ENCODE results near the gene DYNC2H1.

Gene DYNC2H1

DNA sequence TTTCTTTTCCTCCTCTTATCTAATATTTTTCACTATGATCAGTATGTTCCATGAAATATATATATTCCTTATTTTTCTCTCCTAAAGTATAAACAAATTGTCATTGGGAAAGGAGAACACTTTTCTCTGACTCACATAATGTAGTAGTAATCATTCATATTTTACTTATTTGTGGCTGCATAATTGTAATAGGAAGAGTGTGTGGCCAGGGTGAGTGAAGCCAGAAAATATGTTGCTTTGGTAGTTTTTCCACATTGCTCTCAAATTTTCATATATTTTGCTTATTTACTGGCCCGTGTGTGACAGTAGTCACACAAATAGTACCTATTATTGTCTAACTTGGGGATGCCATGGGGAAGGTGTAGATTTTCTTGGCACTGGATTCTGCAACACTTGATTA is 172.1 kb downstream of the DYNC2H1 start:
- DNase-seq (ENCODE audit: low read depth), result no peak

DNA sequence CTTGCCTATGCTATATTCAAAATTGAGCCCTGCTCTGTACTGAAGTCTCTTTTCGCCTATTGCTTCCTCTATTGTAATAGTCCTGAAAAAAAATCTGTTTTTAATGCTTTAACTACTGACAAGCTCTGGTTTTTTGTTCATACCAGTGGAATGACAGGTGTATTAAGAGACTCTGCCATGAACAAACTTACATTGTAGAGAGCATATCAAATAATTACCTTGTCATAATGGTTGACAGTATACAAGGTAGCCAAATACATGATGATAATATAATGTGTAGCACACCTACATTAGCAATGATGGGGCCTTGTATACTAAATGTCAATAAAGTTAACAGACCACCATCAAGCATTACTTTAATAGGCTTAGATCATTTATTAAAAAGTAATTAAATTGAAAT is 175.0 kb downstream of the DYNC2H1 start:
- DNase-seq (ENCODE audit: low read depth), result no peak

DNA sequence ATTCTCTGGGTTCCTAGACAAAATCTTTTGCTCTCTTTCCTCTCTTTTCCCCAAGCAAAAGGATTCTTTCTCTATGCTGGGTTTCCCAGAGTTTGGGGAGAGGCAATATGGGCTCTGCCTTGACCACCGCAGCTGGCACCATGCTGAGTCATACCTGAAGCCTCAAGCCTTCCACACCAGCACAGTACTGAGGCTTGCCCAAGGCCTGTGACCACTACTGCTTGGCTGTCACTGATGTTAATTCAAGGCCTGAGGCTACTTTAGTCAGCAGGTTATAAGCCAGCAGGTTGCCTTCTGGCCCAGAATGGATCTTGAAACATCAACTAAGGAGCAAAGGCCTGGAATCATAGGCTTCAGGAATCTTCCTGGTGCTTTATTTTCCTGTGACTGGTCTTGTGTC is 185.3 kb downstream of the DYNC2H1 start:
- no peak for DNase-seq (ENCODE audit: low read depth)

GRCh38 chr11:103295704-103296103 is 186.5 kb downstream of the DYNC2H1 start:
- no peak for DNase-seq (ENCODE audit: low read depth)

- no peak for DNase-seq (ENCODE audit: low read depth)
These were observed 188.7 kb downstream of the DYNC2H1 start for GRCh38 chr11:103297900-103298299.

DNA sequence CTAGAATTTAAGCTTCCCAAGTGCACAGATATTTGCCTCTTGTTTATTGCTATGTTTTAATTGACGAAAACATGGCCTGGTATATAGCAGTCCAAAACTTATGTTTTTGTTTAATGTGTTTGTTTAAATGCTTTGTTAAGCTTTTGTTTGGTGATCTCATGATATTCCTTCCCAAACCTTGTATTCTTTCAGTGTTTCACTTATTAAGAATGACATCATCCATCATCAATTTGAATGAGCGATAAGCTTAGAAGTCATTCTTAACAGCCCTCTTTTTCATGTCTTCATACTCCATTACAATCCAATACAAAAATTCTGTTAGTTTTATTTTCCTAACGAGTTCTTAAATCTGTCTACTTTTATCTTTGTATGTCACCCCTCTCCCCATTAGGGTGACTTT is 206.0 kb downstream of the DYNC2H1 start:
- DNase-seq (ENCODE audit: low read depth), result no peak

GRCh38 chr11:103317118-103317517 is 207.9 kb downstream of the DYNC2H1 start:
- DNase-seq (ENCODE audit: low read depth), result no peak

DNA sequence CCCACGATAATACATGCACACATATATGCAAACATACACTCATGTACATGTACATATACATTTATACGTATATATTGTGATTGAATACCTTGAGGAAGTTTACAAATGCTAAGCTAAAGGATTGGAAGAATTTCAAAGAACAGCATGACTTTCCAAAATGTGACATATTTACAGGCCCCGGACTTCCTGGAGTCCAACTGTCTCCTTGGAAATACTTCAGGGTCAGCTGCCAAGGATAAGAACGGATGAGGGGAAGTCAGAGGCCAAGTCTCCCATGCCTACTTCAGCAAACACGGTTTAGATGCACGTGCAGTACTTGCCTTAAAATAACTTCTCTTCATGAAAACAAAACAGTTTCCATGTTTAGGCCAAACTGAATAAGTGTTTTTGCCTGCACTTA is 213.6 kb downstream of the DYNC2H1 start:
- no peak for DNase-seq (ENCODE audit: low read depth)

GRCh38 chr11:103325686-103326069 is 216.5 kb downstream of the DYNC2H1 start:
- no peak for DNase-seq (ENCODE audit: low read depth)

GRCh38 chr11:103326070-103326794 is 217.0 kb downstream of the DYNC2H1 start:
- no peak for DNase-seq (ENCODE audit: low read depth)

- no peak for DNase-seq (ENCODE audit: low read depth)
These were observed 218.5 kb downstream of the DYNC2H1 start for GRCh38 chr11:103327721-103328120.

- no peak for DNase-seq (ENCODE audit: low read depth)
These were observed 223.2 kb downstream of the DYNC2H1 start for GRCh38 chr11:103332409-103332808.

- DNase-seq (ENCODE audit: low read depth), result no peak
These were observed 229.6 kb downstream of the DYNC2H1 start for GRCh38 chr11:103338621-103339484.

DNA sequence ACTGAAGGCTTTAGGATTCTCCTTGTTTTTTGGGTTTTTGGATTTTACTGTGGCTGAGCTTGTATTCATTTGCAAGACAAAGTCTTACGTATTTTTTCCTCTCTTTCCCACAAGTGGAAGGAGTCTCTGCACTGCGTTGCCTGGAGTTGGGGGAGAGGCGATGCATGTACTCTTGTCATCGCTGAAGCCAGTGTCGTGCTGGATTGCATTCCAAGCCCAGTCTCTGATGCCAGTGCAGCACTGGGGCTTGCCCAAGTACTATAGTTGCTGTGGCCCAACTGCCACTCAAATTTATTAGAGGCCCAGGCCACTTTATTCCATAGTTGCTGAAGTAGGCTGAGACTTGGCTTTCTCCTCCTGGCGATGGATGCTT is 230.2 kb downstream of the DYNC2H1 start:
- DNase-seq (ENCODE audit: low read depth), result no peak

- DNase-seq (ENCODE audit: low read depth), result no peak
These were observed 231.7 kb downstream of the DYNC2H1 start for GRCh38 chr11:103340956-103341355.

GRCh38 chr11:103344886-103345285 is 235.7 kb downstream of the DYNC2H1 start:
- DNase-seq (ENCODE audit: low read depth), result no peak

GRCh38 chr11:103349595-103349994 is 240.4 kb downstream of the DYNC2H1 start:
- DNase-seq (ENCODE audit: low read depth), result no peak

DNA sequence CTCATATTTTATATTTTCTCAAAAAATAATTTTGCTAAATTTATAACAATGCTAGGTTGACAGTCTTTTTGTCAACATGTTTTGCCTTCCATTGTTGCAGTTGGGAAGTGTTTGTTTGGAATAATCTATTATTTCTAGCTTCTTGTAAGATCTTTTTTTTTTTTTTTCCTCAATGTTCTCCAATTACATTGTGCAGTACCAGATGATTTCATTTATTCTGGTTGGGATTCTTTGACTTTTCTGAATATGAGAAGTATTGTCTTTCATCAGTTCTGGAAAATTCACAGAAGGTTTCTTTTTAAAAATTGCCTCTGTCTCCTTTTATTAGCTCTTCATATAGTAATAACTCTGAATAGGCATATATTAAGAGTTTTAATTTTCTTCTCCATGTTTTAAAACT is 245.4 kb downstream of the DYNC2H1 start:
- no peak for DNase-seq (ENCODE audit: low read depth)

DNA sequence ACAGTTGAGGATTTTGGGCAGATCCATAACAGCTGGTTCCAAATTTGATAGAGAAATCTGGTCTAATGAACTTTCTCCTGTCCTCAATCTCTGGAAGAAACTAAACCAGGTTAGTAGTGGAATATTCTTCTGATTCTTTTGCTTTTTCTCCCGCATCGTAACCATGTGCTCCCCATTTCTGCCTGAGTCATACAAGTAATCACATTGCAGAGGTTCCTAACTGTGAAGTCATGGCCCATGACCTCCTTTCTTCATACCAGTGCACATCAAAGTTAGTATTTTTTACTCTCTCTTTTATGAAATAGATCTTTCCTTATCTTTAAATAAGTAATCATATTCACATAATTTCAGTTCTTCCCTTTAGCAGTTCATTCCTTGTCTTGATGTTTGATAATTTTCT is 249.0 kb downstream of the DYNC2H1 start:
- no peak for DNase-seq (ENCODE audit: low read depth)

- no peak for DNase-seq (ENCODE audit: low read depth)
These were observed 250.0 kb downstream of the DYNC2H1 start for GRCh38 chr11:103359216-103359615.

GRCh38 chr11:103364687-103365086 is 255.5 kb downstream of the DYNC2H1 start:
- DNase-seq (ENCODE audit: low read depth), result no peak

DNA sequence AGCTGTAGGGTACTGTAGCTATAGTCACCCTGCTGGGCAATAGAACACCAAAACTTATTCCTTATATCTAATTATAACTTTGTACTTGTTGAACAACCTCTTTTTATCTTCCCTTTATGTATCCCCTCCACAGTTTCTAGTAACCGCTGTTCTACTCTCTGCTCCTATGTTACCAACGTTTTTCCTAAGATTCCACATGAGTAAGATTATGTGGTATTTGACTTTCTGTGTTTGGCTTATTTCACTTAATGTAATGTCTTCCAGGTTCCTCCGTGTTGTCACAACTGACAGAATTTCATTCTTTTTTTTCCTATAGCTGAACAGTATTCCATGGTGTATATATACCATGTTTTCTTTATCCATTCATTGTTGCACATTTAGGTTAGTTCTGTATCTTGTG is 258.4 kb downstream of the DYNC2H1 start:
- DNase-seq (ENCODE audit: low read depth), result no peak

DNA sequence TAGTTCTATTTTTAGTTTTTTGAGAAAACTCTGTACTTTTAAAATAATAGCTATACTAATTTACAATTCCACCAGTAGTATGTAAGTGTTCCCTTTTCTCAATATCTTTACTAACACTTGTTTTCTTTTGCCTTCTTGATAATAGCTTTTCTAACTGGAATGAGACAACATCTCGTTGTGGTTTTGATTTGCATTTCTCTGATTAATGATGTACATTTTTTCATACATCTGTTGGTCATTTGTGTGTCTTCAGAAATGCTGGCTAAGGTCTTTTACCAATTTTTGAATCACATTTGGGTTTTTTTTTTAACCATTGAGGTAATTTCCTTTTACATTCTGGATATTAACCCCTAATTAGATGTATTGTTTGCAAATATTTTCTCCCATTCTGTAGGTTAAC is 258.9 kb downstream of the DYNC2H1 start:
- DNase-seq (ENCODE audit: low read depth), result no peak

DNA sequence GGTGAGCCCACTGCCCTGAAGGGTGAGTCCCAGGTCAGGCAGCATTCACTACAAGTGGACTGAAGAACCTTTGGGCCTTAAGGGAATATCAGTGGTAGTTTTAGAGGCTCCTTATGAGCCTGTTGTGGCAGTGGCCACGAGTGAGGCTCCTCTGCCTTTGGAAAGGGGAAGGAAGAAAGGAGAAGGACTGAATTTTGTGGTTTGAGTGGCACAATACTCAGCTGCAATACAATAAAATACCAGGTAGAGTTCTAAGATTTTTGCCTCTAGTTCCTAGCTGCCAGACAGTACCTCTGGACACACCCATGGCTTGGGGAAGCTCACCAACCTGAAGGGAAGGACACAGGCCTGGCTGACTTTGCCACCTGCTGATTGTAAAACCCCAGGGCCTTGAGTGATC is 260.9 kb downstream of the DYNC2H1 start:
- DNase-seq (ENCODE audit: low read depth), result no peak
